GM18951 (cell line): ENCODE measurements around the gene DPP10.

Experiments
- POLR2A ChIP-seq: IDR thresholded peaks from 4 replicates; pipeline ENCODE4 v1.6.1; 2011; ENCODE audit warnings: mild to moderate bottlenecking; ENCODE audit not compliant: insufficient read length, insufficient read depth; ENCODE audit errors: extremely low read depth
- in situ Hi-C: fragments of 300-500 bp; cut with MboI; formaldehyde crosslinking; loops from one replicate; pipeline ENCODE4 v1.12.0; 2022; ENCODE audit warnings: low sequenced_read_pairs, mixed read lengths, inconsistent platforms; ENCODE audit not compliant: unreplicated experiment

The DPP10 gene

DNA sequence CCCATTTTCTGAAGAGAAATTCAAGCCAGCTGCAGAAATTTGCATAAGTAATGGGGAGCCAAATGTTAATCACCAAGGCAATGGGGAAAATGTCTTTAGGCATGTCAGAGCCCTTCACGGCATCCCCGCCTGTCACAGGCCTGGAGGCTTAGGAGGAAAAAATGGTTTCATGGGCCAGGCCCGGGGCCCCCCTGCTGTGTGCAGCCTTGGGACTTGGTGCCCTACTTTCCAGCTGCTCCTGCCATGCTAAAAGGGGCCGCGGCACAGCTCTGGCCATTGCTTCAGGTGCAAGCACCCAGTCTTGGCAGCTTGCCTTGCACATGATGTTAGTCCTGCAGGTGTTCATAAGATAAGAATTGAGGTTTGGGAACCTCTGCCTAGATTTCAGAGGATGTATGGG is 1235.7 kb downstream of the DPP10 start:
- TF ChIP-seq POLR2A, result no peak
- in situ Hi-C loops, result no loop called here

DNA sequence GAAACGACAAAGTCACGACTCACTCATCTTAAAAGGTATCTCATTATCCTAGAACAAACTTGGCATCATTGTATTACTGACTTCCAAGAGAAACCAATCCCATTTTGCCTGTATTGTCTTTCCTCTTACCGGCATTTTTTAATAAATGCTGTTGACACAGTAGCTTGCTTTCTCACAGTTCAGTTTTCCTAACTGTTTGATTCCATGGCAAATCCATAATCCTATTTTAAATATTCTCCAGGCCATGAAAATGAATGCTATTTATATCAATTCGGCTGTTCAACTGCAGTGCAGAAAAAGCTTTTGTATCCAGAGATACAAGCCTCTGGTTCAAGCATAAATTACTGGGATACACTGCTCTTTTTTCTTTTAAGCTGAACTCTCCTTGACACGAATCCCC is 1241.9 kb downstream of the DPP10 start:
- TF ChIP-seq POLR2A, result no peak
- in situ Hi-C loops, result no loop called here

DNA sequence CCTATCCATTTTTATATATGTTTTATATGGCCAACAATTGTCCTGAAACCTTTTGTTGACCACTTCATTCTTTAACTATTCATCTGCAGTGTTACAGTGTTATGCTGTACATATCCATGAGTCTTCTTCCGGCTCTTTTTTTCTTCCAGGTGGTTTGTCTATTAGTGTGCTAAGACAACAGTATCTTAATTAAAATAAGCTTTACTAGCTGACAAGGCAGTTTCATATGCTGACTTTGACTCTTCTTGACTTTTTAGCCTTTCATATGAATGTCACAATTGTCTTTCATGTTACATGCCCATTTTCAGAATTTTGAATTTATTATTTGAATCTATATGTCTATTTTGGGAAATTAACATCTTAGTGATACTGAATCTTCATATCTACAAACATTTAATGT is 1249.0 kb downstream of the DPP10 start:
- in situ Hi-C loops, result no loop called here
- no peak for TF ChIP-seq POLR2A

DNA sequence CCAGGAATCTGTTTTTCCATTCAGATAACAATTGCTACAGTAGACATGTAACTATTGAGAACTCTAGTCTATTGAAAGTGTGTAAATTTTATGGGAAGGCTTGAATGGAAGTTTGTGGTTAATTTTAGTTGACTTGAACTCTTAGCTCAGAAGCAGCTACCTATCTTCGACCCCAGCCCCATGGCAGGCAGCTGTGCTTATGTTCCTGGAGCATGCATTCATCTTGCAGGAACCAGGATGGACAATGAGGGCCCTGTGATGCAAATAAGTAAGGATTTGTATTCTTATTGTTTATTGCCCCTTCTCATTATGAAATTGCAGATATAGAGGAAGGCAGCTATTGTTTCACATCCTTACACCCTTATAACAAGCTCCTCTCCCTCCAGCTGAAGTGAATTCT is 1252.2 kb downstream of the DPP10 start:
- in situ Hi-C loops, result no loop called here
- TF ChIP-seq POLR2A, result no peak

DNA sequence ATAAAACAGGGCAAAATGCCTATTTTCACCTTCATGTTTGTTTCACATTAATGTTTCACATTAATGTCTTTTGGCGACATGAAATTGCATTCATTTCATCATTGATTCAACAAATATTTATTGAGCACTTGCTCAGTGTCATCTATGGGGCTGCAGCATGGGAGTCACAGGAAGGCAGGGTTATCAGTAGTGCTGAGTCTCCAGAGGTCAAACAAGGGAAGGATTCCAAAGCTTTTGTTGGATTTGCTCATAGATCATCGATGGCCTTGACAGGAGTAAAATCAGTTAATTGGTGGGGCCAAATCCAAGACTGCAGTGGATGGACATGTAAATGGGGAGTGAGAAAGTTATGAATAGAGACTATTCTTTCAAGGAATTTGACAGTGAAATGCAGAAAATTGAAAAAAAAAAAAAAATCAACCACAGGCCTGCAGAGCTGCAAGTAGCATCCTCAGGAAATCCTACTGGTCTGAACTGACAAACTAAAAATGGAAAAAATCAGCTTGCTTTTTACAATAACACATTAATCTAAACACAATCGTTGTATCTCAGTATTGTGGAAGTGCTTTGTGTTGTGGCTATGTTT is 1290.8 kb downstream of the DPP10 start:
- TF ChIP-seq POLR2A, result no peak
- in situ Hi-C loops, result no loop called here

DNA sequence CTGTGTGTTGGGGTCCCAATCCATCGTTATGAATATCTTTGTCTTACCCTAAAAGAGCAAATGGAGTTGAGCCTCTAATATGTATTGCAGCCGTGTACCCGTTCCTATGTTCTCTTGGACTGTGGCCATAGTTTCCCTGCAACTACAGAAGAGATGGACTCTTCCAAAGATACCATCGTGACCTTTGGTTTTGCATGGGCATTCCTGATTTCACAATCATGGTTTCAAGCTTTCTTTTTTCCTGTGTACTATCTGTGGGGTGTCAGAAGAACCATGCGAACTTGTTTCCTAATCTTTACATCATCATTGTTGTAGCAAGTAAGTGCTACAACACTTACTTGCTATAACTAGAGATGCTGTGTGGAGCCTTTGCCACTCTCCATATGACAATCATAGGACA is 1295.7 kb downstream of the DPP10 start:
- TF ChIP-seq POLR2A, result no peak
- in situ Hi-C loops, result no loop called here

DNA sequence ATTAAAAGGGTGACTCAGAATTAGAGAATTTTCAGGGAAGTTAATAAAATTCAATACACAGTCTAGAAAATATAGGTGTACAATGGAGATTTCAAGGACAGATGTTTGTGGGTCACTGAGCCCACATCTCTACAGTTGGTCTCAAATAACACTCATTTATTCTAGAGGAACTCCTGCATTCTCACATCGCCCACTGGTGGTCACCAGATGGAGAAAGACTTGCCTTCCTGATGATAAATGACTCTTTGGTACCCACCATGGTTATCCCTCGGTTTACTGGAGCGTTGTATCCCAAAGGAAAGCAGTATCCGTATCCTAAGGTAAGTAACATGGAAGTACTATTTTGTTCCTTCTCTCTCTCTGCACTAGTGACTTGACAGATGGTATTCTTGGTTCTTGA is 1297.1 kb downstream of the DPP10 start:
- in situ Hi-C loops, result no loop called here
- no peak for TF ChIP-seq POLR2A

DNA sequence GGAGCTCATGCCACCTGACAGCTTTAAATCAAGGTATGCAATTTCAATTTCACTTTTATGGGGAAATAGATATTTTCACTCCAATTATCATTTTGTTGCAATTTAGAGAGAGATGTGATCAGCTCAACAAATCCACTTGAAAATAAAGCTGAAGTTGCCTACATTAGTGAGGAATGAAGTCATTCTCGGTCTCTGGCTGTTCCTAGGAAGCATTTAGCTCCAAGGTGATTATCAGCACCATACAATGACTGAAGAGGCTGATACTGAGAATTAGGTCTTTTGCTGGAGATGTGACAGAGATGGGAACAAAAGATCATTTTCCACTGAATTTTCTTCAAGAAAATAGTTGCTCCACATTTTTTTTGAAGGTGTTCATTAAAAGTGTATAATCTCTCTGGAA is 1303.7 kb downstream of the DPP10 start:
- in situ Hi-C loops, result no loop called here
- TF ChIP-seq POLR2A, result no peak

DNA sequence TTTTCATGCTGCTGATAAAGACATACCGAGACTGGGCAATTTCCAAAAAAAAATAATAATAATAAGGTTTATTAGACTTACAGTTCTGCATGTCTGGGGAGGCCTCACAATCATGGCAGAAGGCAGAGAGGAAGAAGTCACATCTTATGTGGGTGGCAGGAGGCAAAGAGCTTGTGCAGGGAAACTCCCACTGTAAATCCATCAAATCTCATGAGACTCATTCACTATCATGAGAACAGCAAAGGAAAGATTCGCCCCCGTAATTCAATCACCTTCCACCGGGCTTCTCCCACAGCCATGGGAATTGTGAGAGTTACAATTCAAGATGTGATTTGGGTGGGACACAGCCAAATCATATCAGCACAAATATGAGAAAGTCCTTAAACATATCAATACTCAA is 1314.8 kb downstream of the DPP10 start:
- no peak for TF ChIP-seq POLR2A
- in situ Hi-C loops, result no loop called here

DNA sequence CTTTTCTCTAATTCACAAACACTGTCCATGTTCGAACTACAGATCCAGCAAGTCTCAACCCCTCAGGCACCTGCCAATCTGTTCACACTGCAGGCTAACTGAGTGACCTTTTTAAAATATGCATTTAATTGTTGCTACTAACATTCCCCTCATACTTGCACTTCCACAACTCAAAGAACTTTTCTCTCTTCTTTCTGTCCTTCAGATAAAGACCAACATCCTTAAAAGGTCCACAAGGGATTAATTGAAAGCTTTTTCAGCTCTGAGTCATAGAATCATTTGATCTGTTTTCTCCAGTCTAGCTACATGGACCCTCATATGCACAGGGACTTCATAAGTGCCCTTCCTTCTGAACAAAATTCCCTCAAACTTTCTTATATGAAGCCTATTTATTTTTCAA is 1321.2 kb downstream of the DPP10 start:
- in situ Hi-C loops, result no loop called here
- TF ChIP-seq POLR2A, result no peak

DNA sequence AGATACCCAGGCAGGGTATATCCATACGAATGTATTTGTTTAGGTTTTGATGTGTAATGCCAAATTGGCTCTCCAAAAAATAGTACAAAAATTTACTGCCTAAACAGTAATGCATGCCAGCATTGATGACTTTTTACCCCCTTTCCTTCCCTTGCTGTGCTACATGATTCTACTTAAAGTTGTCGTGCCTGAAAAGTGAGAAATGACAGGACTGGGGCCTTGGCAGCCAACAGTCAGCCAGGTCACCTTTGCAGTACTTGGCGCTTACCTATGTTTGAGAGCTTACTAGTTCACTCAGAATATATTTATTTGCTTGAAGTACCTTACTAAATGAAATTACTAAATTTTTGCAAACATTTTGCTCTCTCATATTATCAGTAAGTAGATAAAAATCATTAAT is 1329.1 kb downstream of the DPP10 start:
- TF ChIP-seq POLR2A, result no peak
- in situ Hi-C loops, result no loop called here

DNA sequence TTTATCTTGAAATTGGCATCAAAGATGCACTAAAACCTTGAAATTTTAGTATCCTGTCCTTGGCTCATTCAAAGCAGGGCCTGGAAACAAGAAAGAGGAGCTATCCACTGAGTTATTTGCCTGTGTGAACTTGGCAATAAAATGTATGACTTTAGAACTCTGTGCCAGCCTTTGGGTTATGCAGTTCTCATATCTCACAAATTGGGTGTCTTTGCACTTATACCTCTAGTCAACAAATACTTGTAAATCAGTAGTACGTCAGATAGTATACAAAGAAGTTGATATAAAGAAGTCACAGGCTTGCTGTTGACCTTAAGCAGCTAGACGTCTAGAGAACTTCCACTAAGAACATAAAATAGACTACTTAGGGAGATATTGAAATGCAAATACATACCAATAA is 1331.9 kb downstream of the DPP10 start:
- in situ Hi-C loops, result no loop called here
- no peak for TF ChIP-seq POLR2A

DNA sequence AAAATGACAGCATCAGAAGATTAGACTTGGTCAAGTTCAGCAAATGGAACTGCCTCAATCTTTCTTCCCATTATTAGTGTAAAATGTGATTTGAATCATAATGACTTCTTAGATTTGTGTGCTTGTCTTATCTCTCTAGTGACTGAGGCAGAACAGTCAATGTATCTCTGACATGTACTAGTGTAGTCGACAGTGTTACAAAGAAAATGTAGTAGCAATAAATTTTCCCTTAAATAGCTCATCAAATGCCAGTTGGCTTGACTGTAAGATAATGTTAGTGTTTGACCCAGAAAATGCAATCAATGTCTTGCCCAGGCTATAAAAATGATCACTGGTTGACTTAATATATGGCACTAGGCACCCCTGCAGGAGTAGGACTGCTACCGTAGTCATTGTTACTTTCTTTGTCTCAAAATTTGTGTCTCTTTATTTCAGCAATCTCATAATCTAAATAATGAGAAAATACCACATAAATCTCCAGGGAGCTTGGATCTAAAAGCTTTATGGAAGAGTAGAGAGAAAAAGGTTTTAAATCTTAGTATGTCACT is 1336.7 kb downstream of the DPP10 start:
- in situ Hi-C loops, result no loop called here
- TF ChIP-seq POLR2A, result no peak

DNA sequence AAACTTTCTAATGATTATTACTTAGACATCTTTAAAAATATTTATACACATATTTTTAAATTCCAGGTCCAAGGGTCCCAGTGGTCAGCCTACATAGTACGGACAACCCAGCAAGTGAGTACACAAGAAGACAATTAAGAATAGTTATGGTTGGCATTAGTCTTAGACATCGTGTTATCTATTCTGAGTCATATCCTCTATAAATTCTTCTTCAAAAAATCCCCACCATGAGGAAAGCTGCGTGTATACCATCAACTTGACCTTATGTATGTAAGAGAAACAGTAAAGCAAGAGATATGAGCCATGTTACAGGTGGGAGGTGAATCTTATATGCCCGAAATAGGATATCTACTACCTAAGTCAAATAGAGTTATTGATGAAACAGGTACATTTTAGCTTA is 1339.8 kb downstream of the DPP10 start:
- in situ Hi-C loops, result no loop called here
- TF ChIP-seq POLR2A, result no peak

DNA sequence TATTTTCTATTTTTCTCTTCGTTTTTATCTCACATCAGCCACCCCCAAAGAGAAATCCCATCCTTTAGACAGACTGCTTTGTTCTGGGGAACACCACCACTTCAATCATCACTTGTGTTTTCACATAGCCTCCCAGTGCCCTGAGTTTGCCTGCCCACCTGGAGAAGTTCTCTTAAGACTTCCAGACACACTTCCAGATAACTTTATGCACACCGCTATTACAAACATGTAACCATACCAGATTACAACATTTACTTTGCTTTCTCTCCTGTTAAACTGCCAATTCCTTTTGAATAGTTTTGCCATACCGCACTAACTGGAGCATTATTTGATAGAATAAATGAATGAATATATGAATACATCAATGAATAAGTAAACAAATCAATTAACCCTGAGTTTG is 1353.6 kb downstream of the DPP10 start:
- in situ Hi-C loops, result no loop called here
- TF ChIP-seq POLR2A, result no peak
